PFSK-1 (cell line): ENCODE results near the gene CAMSAP3.

Experiments used
- FOXP2 ChIP-seq: optimal IDR thresholded peaks from 2 replicates; pipeline ENCODE3; 2011; ENCODE audit warnings: borderline replicate concordance, control low read depth, inconsistent platforms; ENCODE audit not compliant: insufficient read depth; ENCODE audit errors: extremely low read length, extremely low read depth
- POLR2AphosphoS5 ChIP-seq: IDR thresholded peaks from 2 replicates; pipeline ENCODE4 v1.6.1; 2012; ENCODE audit warnings: low read depth, mild to moderate bottlenecking, control low read depth, low read length, moderate library complexity
- SIN3A ChIP-seq: IDR thresholded peaks from 2 replicates; pipeline ENCODE4 v1.6.1; 2012; ENCODE audit warnings: mild to moderate bottlenecking, low read length, moderate library complexity, borderline replicate concordance; ENCODE audit not compliant: insufficient read depth
- TAF1 ChIP-seq: IDR thresholded peaks from 2 replicates; pipeline ENCODE4 v1.6.1; 2012; ENCODE audit warnings: low read length, control low read depth, borderline replicate concordance; ENCODE audit not compliant: insufficient read depth
- TF ChIP-seq, protein P1 (sequence below), 2 experiments: IDR thresholded peaks; 2 replicates each; pipeline versions ENCODE4 v1.6.1 to v1.8.0; 2011 to 2012; ENCODE audit warnings: low read depth in 2 of 2, low read length in 2 of 2, control low read depth in 1 of 2, inconsistent platforms in 1 of 2, mild to moderate bottlenecking in 1 of 2, moderate library complexity in 1 of 2; ENCODE audit not compliant: insufficient read depth in 1 of 2

Gene CAMSAP3

DNA sequence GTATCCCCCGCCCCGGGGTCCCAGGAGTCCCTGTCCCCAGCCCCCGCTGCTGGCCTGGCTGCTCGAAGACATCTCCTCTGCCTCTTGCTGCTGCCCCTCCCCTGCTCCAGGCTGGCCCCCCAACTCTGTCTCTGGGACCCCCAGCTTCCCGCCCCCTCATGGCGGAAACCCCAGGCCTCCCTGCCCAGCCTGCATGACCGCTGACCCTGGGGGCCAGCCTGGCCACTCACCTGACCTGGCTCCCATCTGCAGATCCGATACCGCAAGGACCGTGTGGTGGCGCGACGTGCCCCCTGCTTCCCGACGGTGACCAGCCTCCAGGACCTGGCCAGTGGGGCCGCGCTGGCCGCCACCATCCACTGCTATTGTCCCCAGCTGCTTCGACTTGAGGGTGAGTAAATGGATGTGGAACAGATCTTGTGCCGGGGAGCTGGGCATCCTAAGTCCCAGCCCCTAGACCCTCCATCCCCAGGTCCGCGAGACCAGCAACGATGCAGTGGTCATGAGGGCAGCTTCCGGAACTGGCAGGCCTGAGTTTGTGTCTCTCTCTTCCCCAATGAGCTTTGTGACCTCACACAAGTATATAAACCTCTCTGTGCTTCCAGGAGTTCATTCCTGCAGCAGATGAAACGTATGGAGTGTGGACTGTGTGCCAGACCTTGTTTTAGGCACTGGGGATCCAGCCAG, 12.4 kb downstream of the CAMSAP3 start:
- TF ChIP-seq, protein P1, sequence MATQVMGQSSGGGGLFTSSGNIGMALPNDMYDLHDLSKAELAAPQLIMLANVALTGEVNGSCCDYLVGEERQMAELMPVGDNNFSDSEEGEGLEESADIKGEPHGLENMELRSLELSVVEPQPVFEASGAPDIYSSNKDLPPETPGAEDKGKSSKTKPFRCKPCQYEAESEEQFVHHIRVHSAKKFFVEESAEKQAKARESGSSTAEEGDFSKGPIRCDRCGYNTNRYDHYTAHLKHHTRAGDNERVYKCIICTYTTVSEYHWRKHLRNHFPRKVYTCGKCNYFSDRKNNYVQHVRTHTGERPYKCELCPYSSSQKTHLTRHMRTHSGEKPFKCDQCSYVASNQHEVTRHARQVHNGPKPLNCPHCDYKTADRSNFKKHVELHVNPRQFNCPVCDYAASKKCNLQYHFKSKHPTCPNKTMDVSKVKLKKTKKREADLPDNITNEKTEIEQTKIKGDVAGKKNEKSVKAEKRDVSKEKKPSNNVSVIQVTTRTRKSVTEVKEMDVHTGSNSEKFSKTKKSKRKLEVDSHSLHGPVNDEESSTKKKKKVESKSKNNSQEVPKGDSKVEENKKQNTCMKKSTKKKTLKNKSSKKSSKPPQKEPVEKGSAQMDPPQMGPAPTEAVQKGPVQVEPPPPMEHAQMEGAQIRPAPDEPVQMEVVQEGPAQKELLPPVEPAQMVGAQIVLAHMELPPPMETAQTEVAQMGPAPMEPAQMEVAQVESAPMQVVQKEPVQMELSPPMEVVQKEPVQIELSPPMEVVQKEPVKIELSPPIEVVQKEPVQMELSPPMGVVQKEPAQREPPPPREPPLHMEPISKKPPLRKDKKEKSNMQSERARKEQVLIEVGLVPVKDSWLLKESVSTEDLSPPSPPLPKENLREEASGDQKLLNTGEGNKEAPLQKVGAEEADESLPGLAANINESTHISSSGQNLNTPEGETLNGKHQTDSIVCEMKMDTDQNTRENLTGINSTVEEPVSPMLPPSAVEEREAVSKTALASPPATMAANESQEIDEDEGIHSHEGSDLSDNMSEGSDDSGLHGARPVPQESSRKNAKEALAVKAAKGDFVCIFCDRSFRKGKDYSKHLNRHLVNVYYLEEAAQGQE (IDR thresholded peaks at IDR 0.05; ENCODE audit: insufficient read depth in 1 of 2, low read depth in 2 of 2, low read length in 2 of 2), result no peak
- TF ChIP-seq FOXP2 (no peak), POLR2AphosphoS5 (no peak), TAF1 (no peak), SIN3A (no peak)

DNA sequence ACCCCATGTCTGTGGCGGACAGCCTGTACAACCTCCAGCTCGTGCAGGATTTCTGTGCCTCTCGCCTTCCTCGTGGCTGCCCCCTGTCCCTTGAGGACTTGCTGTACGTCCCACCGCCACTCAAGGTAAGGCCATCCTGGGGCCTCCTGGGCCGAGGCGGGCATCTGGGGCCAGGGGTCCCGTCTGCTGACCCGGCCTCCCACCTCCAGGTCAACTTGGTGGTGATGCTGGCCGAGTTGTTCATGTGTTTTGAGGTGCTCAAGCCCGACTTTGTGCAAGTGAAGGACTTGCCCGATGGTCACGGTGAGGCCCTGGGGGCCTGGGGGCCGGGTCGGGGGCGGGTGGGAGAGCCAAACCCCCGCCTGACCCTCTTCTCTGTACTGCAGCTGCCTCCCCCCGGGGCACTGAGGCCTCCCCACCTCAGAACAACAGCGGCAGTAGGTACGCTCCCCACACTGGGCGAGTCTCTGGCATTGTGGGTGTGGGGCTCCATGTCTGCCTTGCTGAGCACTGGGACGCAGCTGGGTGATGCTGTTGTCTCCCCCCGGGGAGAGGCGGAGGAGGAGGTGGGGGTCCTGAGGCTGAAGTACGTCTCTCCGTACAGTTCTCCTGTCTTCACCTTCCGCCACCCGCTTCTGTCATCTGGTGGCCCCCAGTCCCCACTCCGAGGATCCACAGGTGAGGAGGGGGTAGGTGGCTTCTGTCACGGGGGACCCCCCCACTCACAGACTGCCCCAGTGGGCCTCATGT, 15.0 kb downstream of the CAMSAP3 start:
- TF ChIP-seq, protein P1 (IDR thresholded peaks at IDR 0.05; ENCODE audit: insufficient read depth in 1 of 2, low read depth in 2 of 2, low read length in 2 of 2), result no peak
- TF ChIP-seq TAF1 (no peak), FOXP2 (no peak), SIN3A (no peak)

DNA sequence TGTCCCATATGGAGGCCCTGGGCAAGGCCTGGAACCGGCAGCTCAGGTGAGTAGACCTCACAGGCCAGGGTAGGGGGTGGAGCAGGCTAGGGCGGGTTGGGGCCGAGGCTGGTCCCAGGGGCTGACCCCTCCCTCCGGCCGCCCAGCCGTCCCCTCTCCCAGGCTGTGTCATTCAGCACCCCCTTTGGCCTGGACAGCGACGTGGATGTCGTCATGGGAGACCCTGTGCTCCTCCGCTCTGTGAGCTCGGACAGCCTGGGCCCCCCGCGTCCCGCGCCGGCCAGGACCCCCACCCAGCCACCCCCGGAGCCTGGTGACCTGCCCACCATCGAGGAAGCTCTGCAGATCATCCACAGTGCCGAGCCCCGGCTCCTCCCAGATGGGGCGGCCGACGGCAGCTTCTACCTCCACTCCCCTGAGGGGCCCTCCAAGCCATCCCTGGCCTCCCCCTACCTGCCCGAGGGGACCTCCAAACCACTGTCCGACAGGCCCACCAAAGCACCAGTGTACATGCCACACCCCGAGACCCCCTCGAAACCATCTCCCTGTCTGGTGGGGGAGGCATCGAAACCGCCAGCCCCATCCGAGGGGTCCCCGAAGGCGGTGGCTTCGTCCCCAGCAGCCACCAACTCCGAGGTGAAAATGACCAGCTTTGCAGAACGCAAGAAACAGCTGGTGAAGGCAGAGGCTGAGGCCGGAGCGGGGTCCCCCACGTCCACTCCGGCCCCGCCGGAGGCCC, 16.0 kb downstream of the CAMSAP3 start:
- TF ChIP-seq, protein P1 (IDR thresholded peaks at IDR 0.05; ENCODE audit: insufficient read depth in 1 of 2, low read depth in 2 of 2, low read length in 2 of 2), result peak; percentile 71 to 86
- no peak for TF ChIP-seq POLR2AphosphoS5
- no peak for TF ChIP-seq TAF1

DNA sequence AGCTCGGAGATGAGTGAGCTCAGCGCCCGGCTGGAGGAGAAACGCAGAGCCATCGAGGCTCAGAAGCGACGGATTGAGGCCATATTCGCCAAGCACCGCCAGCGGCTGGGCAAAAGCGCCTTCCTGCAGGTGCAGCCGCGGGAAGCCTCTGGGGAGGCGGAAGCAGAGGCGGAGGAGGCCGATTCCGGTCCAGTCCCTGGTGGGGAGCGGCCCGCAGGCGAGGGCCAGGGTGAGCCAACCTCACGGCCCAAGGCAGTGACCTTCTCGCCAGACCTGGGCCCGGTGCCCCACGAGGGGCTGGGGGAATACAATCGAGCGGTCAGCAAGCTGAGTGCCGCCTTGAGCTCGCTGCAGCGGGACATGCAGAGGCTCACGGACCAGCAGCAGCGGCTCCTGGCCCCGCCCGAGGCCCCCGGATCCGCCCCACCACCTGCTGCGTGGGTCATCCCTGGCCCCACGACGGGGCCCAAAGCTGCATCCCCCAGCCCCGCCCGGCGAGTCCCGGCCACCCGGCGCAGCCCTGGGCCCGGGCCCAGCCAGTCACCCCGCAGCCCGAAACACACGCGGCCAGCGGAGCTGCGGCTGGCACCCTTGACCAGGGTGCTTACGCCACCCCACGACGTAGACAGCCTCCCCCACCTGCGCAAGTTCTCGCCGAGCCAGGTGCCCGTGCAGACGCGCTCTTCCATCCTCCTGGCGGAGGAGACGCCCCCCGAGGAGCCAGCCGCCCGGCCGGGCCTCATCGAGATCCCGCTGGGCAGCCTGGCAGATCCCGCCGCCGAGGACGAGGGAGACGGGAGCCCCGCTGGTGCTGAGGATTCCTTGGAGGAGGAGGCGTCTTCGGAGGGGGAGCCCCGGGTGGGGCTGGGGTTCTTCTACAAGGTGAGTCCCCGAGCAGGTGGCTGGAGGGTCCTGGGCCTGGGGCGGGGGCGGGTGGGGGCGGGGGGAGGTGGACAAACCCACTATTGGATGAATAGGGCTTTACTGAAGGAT, 16.9 kb downstream of the CAMSAP3 start:
- TF ChIP-seq SIN3A, result no peak
- TF ChIP-seq TAF1, result no peak
- TF ChIP-seq, protein P1 (IDR thresholded peaks at IDR 0.05; ENCODE audit: insufficient read depth in 1 of 2, low read depth in 2 of 2, low read length in 2 of 2), result no peak
- no peak for TF ChIP-seq FOXP2
- no peak for TF ChIP-seq POLR2AphosphoS5
